ENCODE data around the gene DENND4A. TPM values are rescaled to one million over a fixed set of nuclear protein-coding genes. Genes with fewer than 3 reads are reported as not detected.

DENND4A gene
- total and polyA plus RNA-seq, 9 of the 15 experiments (the other 6 are each of a cell fraction or from before 2014, with no cell fraction given), result 6.8 to 32.3 (median 19.9) TPM

DNA sequence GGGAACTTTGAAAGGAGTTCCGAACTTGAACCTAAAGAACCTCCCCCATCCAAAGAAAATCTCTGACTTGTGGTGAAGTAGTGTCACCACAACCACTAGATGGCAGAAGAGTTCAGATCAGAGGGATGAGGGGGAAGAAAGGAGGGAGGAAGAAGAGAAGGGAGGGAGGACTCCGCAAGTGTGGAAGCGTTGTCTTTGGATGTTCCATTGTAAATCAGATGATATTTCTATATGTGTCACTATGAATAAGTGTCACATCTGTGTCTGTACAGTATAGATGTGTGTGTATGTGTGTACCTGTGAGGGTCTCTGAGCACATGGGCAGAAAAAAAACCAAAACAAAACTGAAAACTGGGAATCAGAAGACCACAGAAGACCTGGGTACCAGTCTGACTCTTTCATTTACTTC, 153.4 kb downstream of the DENND4A start (continued):
- TF ChIP-seq NFATC3 (IDR thresholded peaks at IDR 0.05) (0 out of 2 replicates have a peak, but pooled peaks have one; percentile 19), MEF2A (IDR thresholded peaks at IDR 0.05; ENCODE audit: control insufficient read depth, low read depth, low read length) (no peak), ZFP30 (CRISPR knock-in tag; IDR thresholded peaks at IDR 0.05; ENCODE audit: borderline replicate concordance) (no peak), BRD4 (IDR thresholded peaks at IDR 0.05) (no peak), HDAC2 (IDR thresholded peaks at IDR 0.05) (peak; percentile 57; the same call in 1 of the 2 replicates), MTA1 (IDR thresholded peaks at IDR 0.05; ENCODE audit: borderline replicate concordance) (peak; percentile 31; the same call in 1 of the 2 replicates), SMARCE1 (IDR thresholded peaks at IDR 0.05) (no peak), EHMT2 (IDR thresholded peaks at IDR 0.05) (0 out of 2 replicates have a peak, but pooled peaks have one; percentile 34), MEIS2 (IDR thresholded peaks at IDR 0.05; ENCODE audit: partially characterized antibody) (peak; percentile 13), KHSRP (IDR thresholded peaks at IDR 0.05) (no peak), MCM5 (IDR thresholded peaks at IDR 0.05; ENCODE audit: low read depth) (no peak), BRD9 (IDR thresholded peaks at IDR 0.05; ENCODE audit: low read depth, partially characterized antibody) (peak; percentile 67), ZNF384 (IDR thresholded peaks at IDR 0.05; ENCODE audit: low read depth, low read length) (peak; percentile 37; the same call in 1 of the 2 replicates), ZNF263 (CRISPR knock-in tag; IDR thresholded peaks at IDR 0.05; ENCODE audit: borderline replicate concordance) (peak; percentile 100), KDM4B (IDR thresholded peaks at IDR 0.05; ENCODE audit: borderline replicate concordance in 2 of 2, low read depth in 1 of 2) (no peak), STAG1 (CRISPR knock-in tag; IDR thresholded peaks at IDR 0.05; ENCODE audit: borderline replicate concordance) (peak; percentile 50; the same call in 1 of the 2 replicates), THRAP3 (IDR thresholded peaks at IDR 0.05; ENCODE audit: borderline replicate concordance) (peak; percentile 85; the same call in 1 of the 2 replicates)
- TF ChIP-seq, protein P1, sequence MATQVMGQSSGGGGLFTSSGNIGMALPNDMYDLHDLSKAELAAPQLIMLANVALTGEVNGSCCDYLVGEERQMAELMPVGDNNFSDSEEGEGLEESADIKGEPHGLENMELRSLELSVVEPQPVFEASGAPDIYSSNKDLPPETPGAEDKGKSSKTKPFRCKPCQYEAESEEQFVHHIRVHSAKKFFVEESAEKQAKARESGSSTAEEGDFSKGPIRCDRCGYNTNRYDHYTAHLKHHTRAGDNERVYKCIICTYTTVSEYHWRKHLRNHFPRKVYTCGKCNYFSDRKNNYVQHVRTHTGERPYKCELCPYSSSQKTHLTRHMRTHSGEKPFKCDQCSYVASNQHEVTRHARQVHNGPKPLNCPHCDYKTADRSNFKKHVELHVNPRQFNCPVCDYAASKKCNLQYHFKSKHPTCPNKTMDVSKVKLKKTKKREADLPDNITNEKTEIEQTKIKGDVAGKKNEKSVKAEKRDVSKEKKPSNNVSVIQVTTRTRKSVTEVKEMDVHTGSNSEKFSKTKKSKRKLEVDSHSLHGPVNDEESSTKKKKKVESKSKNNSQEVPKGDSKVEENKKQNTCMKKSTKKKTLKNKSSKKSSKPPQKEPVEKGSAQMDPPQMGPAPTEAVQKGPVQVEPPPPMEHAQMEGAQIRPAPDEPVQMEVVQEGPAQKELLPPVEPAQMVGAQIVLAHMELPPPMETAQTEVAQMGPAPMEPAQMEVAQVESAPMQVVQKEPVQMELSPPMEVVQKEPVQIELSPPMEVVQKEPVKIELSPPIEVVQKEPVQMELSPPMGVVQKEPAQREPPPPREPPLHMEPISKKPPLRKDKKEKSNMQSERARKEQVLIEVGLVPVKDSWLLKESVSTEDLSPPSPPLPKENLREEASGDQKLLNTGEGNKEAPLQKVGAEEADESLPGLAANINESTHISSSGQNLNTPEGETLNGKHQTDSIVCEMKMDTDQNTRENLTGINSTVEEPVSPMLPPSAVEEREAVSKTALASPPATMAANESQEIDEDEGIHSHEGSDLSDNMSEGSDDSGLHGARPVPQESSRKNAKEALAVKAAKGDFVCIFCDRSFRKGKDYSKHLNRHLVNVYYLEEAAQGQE (IDR thresholded peaks at IDR 0.05; ENCODE audit: borderline replicate concordance), result peak; percentile 73; the same call in 1 of the 2 replicates
- TF ChIP-seq, protein P1 (CRISPR knock-in tag; IDR thresholded peaks at IDR 0.05; ENCODE audit: low read depth), result no peak
- TF ChIP-seq, protein P2, sequence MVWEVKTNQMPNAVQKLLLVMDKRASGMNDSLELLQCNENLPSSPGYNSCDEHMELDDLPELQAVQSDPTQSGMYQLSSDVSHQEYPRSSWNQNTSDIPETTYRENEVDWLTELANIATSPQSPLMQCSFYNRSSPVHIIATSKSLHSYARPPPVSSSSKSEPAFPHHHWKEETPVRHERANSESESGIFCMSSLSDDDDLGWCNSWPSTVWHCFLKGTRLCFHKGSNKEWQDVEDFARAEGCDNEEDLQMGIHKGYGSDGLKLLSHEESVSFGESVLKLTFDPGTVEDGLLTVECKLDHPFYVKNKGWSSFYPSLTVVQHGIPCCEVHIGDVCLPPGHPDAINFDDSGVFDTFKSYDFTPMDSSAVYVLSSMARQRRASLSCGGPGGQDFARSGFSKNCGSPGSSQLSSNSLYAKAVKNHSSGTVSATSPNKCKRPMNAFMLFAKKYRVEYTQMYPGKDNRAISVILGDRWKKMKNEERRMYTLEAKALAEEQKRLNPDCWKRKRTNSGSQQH (CRISPR knock-in tag; IDR thresholded peaks at IDR 0.05), result no peak
